ENCODE results near the gene PNMA8B.

GRCh38 chr19:46471811-46472543 is 23.7 kb downstream of the PNMA8B start:
- TF ChIP-seq MAX (IDR thresholded peaks at IDR 0.05; ENCODE audit: insufficient read depth, insufficient read length) (no peak), POLR2AphosphoS5 (IDR thresholded peaks at IDR 0.05; ENCODE audit: insufficient read depth, low read depth, low read length) (no peak)
- TF ChIP-seq, protein P1, sequence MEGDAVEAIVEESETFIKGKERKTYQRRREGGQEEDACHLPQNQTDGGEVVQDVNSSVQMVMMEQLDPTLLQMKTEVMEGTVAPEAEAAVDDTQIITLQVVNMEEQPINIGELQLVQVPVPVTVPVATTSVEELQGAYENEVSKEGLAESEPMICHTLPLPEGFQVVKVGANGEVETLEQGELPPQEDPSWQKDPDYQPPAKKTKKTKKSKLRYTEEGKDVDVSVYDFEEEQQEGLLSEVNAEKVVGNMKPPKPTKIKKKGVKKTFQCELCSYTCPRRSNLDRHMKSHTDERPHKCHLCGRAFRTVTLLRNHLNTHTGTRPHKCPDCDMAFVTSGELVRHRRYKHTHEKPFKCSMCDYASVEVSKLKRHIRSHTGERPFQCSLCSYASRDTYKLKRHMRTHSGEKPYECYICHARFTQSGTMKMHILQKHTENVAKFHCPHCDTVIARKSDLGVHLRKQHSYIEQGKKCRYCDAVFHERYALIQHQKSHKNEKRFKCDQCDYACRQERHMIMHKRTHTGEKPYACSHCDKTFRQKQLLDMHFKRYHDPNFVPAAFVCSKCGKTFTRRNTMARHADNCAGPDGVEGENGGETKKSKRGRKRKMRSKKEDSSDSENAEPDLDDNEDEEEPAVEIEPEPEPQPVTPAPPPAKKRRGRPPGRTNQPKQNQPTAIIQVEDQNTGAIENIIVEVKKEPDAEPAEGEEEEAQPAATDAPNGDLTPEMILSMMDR (IDR thresholded peaks at IDR 0.05; ENCODE audit: extremely low read depth in 1 of 2, insufficient read depth in 1 of 2, low read depth in 1 of 2, low read length in 2 of 2), result no peak

All from endothelial cell of umbilical vein (primary cell).